ENCODE measurements around the gene RASIP1.
"Not testable (repeated sequence)": the region's sequence is repeated elsewhere in the genome, so short reads cannot be mapped to it uniquely, and the experiment has no call there.

The RASIP1 gene

DNA sequence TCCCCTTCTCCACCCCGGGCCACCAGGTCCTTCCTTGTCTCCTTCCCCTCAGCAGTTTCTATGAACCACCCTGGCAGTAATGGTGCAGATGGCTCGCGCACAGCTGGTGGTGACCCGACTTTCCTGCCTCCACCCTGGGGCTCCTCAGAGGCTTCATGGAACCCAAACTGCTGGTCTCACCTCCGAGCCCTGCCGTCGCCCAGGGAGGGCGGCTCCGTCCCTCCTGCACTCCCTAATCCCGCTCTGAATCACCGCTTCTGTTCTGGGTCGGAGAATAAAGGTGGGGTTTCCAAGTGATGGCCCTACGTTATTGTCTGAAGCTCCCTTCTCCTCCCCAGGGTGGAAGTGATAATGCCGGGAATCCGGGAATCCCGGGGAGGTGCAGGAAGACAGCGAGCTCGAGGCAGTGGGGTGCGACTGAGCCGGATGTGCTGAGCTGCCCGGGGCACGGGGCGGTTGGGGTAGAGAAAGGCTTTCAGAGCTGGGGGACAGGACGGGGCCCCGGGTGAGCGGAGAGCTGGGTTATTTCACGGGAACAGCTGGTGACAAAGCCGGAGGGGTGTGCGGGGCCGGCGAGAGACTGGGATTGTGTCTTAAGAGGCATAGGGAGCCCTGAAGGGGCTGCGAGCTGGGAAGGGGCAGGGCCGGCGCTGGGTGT lies 43.9 kb downstream of the RASIP1 start:
- 1 to 3% methylated on average over 15 to 28 of the region's 34 CpGs for WGBS, 2 experiments (ENCODE audit: insufficient coverage in 2 of 2)
- no peak overlapping the region for H3K27ac ChIP-seq (ENCODE audit: low read depth, low read length, severe bottlenecking)
- H3K4me3 ChIP-seq (ENCODE audit: extremely low read depth, insufficient read depth, low read length, poor library complexity, severe bottlenecking) = peak overlapping the region; percentile 22
- no peaks in the 10 kb centered on the region for H3K9me3 ChIP-seq (ENCODE audit: control insufficient read depth, low read length)
- no peaks in the 10 kb centered on the region for H3K36me3 ChIP-seq (ENCODE audit: control insufficient read depth, insufficient read depth, low read length)
- H3K4me1 ChIP-seq (ENCODE audit: control insufficient read depth, insufficient read depth, low read length, poor library complexity, severe bottlenecking) = peaks cover 7% of the 10 kb centered on the region

DNA sequence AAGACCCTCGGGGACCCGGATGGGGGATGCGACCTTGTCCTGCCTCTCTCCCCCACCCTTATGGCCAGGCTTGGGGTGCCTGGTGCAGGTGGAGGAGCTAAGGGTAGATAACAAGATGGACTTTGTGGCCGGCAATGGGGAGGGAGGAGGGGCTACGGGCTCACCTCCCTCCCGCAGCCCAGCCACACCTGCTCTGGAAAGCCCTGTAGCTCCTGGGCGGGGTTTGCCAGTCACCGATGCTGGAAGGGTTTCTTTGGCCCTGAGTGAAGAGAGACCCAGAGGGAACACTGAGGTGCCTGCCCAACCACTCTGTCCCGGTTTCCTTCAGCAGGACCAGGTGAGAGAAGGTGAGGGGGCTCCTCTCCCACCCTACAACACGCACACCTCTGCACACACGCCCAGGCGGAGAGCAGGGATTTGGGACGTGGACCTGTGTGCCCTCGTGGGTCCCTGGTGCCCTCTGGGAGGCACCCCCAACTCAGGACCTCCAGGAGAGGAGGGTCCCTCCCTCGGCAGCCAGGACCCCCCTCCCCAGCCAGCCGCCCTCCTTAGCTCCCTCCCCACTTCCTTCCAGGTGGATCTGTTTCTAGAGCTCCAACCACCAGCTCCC lies 44.6 kb downstream of the RASIP1 start, which contains the start of gene FUT2:
TSS of gene FUT2 (plus strand) at position 229 of the 610 bp plus-strand sequence. CDS start 6,986 bp downstream, outside the sequence.
- H3K27ac ChIP-seq (ENCODE audit: low read depth, low read length, severe bottlenecking) = no peak within 1 kb of the TSS
- WGBS, 2 experiments (ENCODE audit: insufficient coverage in 2 of 2) = 20 to 33% methylated on average over 8 to 9 of the region's 16 CpGs
- no peaks in the 10 kb centered on the region for H3K36me3 ChIP-seq (ENCODE audit: control insufficient read depth, insufficient read depth, low read length)
- peak within 1 kb of the TSS; percentile 22 for H3K4me3 ChIP-seq (ENCODE audit: extremely low read depth, insufficient read depth, low read length, poor library complexity, severe bottlenecking)
- no peaks in the 10 kb centered on the region for H3K9me3 ChIP-seq (ENCODE audit: control insufficient read depth, low read length)
- peaks cover 7% of the 10 kb centered on the region for H3K4me1 ChIP-seq (ENCODE audit: control insufficient read depth, insufficient read depth, low read length, poor library complexity, severe bottlenecking)

DNA sequence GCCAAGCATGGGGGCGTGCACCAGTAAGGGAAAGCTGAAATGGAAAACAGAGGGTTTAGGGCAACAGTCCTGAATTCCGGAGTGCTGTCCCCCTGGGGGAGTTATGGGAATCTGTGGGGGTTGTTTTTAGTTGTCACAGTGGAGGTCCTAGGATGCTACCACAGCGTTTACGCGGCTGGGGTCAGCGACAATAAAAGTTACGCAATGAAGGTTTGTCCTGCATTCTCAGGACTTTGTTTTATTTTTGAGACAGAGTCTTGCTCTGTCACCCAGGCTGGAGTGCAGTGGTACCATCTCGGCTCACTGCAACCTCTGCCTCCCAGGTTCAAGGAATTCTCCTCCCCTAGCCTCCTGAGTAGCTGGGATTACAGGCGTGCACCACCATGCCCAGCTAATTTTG lies 46.8 kb downstream of the RASIP1 start:
- H3K27ac ChIP-seq (ENCODE audit: low read depth, low read length, severe bottlenecking) = not testable (repeated sequence)
- 94 to 98% methylated on average over 7 to 8 of the region's 9 CpGs for WGBS, 2 experiments (ENCODE audit: insufficient coverage in 2 of 2)

DNA sequence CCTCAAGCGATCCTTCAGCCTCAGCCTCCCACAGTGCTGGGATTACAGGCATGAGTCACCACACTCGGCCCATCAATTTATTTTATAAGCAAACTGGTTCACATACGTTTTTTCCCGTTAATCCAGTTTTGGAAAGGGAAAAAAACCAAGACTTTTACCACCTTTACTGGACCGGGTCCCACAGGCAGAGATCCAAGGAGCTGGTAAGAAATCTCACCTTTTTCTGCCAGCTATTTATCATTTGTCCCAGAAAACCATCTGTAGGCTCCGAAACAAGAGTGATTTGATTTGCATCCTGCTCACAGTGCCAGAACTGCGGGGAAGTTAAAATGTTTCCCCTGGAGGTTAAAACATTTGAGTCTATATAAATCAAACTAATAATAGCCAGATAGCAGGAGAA lies 51.0 kb downstream of the RASIP1 start:
- no peaks in the 10 kb centered on the region for H3K4me1 ChIP-seq (ENCODE audit: control insufficient read depth, insufficient read depth, low read length, poor library complexity, severe bottlenecking)
- no peaks in the 10 kb centered on the region for H3K9me3 ChIP-seq (ENCODE audit: control insufficient read depth, low read length)
- no peaks in the 10 kb centered on the region for H3K36me3 ChIP-seq (ENCODE audit: control insufficient read depth, insufficient read depth, low read length)
- no peak overlapping the region for H3K27ac ChIP-seq (ENCODE audit: low read depth, low read length, severe bottlenecking)
- no peak overlapping the region for H3K4me3 ChIP-seq (ENCODE audit: extremely low read depth, insufficient read depth, low read length, poor library complexity, severe bottlenecking)
- WGBS, 2 experiments (ENCODE audit: insufficient coverage in 2 of 2) = 88 to 96% methylated on average over 5 to 6 of the region's 7 CpGs

More for the DNA sequence above, 46.8 kb downstream of the RASIP1 start:
- not testable (repeated sequence) for H3K4me1 ChIP-seq (ENCODE audit: control insufficient read depth, insufficient read depth, low read length, poor library complexity, severe bottlenecking); H3K36me3 ChIP-seq (ENCODE audit: control insufficient read depth, insufficient read depth, low read length); H3K9me3 ChIP-seq (ENCODE audit: control insufficient read depth, low read length); H3K4me3 ChIP-seq (ENCODE audit: extremely low read depth, insufficient read depth, low read length, poor library complexity, severe bottlenecking)

DNA sequence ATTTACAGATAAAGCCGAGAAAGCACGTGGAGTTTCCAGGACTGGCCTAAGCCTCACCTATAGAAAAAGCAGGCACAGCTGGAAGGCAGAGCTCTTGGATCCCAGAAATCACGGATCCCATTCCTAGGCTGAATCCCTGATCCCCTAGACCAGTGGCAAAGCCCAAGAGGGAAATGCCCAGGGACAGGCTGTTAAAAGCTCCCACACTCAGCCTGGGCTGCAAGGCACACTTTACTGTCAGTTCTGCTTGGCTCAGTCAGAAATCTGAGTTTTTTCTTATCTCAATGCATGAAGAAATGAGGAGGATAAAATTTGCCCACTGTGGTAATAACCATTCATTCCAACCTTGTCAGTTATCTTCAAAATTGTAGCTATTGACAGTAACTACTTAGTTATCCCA lies 52.6 kb downstream of the RASIP1 start:
- Histone ChIP-seq H3K4me3 (ENCODE audit: extremely low read depth, insufficient read depth, low read length, poor library complexity, severe bottlenecking) (no peak overlapping the region), H3K27ac (ENCODE audit: low read depth, low read length, severe bottlenecking) (no peak overlapping the region), H3K9me3 (ENCODE audit: control insufficient read depth, low read length) (no peaks in the 10 kb centered on the region), H3K36me3 (ENCODE audit: control insufficient read depth, insufficient read depth, low read length) (no peaks in the 10 kb centered on the region), H3K4me1 (ENCODE audit: control insufficient read depth, insufficient read depth, low read length, poor library complexity, severe bottlenecking) (no peaks in the 10 kb centered on the region)
- 82 to 92% methylated on average over 3 of the region's 3 CpGs for WGBS, 2 experiments (ENCODE audit: insufficient coverage in 2 of 2)

DNA sequence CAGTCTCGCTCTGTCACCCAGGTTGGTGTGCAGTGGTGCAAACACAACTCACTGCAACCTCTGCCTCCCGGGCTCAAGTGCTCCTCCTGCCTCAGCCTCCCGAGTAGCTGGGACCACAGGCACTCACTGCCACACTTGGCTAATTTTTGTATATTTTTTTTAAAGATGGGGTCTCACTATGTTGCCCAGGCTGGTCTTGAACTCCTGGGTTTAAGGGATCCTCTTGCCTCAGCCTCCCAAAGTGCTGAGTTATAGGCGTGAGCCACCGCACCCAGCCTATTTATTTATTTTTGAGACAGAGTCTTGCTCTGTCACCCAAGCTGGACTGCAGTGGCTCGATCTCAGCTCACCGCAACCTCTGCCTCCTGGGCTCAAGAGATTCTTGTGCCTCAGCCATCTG lies 53.8 kb downstream of the RASIP1 start:
- not testable (repeated sequence) for H3K4me1 ChIP-seq (ENCODE audit: control insufficient read depth, insufficient read depth, low read length, poor library complexity, severe bottlenecking); H3K9me3 ChIP-seq (ENCODE audit: control insufficient read depth, low read length); H3K27ac ChIP-seq (ENCODE audit: low read depth, low read length, severe bottlenecking); H3K4me3 ChIP-seq (ENCODE audit: extremely low read depth, insufficient read depth, low read length, poor library complexity, severe bottlenecking); H3K36me3 ChIP-seq (ENCODE audit: control insufficient read depth, insufficient read depth, low read length)
- 94 to 98% methylated on average over 4 to 7 of the region's 7 CpGs for WGBS, 2 experiments (ENCODE audit: insufficient coverage in 2 of 2)

DNA sequence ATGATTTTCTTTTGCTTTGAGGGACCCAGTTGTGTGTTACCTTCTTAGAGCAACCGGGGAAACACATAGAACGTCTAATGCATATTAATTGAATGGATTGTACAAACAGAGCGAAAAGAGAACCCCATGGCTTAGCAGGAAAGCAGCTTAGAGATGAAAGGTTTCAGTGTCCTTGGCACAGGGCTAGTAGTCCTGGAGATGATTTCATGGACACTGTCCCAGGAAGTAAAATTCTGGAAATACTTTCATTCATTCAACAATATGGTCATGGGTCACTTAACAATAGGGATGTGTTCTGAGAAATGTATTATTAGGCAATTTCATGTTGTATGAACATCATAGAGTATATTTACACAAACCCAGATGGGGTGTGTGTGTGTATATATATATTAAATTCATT lies 54.3 kb downstream of the RASIP1 start:
- Histone ChIP-seq H3K9me3 (ENCODE audit: control insufficient read depth, low read length) (no peaks in the 10 kb centered on the region), H3K4me3 (ENCODE audit: extremely low read depth, insufficient read depth, low read length, poor library complexity, severe bottlenecking) (no peak overlapping the region), H3K36me3 (ENCODE audit: control insufficient read depth, insufficient read depth, low read length) (no peaks in the 10 kb centered on the region), H3K4me1 (ENCODE audit: control insufficient read depth, insufficient read depth, low read length, poor library complexity, severe bottlenecking) (no peaks in the 10 kb centered on the region), H3K27ac (ENCODE audit: low read depth, low read length, severe bottlenecking) (no peak overlapping the region)
- WGBS, 2 experiments (ENCODE audit: insufficient coverage in 2 of 2) = 68 to 83% methylated on average over 3 of the region's 3 CpGs

DNA sequence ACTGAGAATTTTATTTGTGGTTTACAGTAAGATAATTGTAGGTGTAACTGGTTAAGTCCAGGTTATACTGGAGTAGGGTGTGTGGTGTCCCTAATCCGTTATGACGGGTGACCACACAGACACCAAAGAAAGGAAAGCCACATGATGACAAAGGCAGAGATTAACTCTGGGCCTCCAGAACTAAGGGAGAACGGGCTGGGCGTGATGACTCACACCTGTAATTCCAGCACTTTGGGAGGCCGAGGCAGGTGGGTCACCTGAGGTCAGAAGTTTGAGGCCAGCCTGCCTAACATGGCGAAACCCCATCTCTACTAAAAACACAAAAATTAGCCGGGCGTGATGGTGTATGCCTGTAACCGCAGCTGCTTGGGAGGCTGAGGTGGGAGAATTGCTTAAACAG lies 54.8 kb downstream of the RASIP1 start:
- Histone ChIP-seq H3K4me3 (ENCODE audit: extremely low read depth, insufficient read depth, low read length, poor library complexity, severe bottlenecking) (no peak overlapping the region), H3K27ac (ENCODE audit: low read depth, low read length, severe bottlenecking) (no peak overlapping the region), H3K9me3 (ENCODE audit: control insufficient read depth, low read length) (no peaks in the 10 kb centered on the region), H3K4me1 (ENCODE audit: control insufficient read depth, insufficient read depth, low read length, poor library complexity, severe bottlenecking) (no peaks in the 10 kb centered on the region), H3K36me3 (ENCODE audit: control insufficient read depth, insufficient read depth, low read length) (no peaks in the 10 kb centered on the region)
- 91 to 92% methylated on average over 5 to 8 of the region's 9 CpGs for WGBS, 2 experiments (ENCODE audit: insufficient coverage in 2 of 2)

DNA sequence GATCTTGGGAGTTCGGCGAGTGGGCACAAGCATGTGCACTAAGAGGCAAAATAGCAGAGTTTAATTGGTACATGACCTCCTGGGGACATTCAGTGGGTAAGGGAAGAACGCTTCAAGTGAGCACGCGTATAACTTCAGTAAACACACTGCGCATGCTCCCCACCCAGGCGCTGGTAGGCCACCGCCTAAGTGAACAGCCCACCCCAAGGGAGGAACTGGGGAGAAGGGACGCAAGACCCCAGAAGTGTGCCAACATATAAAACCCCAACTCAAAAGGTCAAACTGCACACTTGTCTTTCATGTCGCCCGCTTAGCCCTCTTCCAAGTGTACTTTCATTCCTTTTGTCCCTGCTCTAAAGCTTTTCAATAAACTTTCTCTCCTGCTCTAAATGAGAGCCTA lies 57.1 kb downstream of the RASIP1 start:
- 91 to 100% methylated on average over 8 to 10 of the region's 11 CpGs for WGBS, 2 experiments (ENCODE audit: insufficient coverage in 2 of 2)
- Histone ChIP-seq H3K4me1 (ENCODE audit: control insufficient read depth, insufficient read depth, low read length, poor library complexity, severe bottlenecking) (no peaks in the 10 kb centered on the region), H3K36me3 (ENCODE audit: control insufficient read depth, insufficient read depth, low read length) (no peaks in the 10 kb centered on the region), H3K9me3 (ENCODE audit: control insufficient read depth, low read length) (no peaks in the 10 kb centered on the region), H3K27ac (ENCODE audit: low read depth, low read length, severe bottlenecking) (no peak overlapping the region), H3K4me3 (ENCODE audit: extremely low read depth, insufficient read depth, low read length, poor library complexity, severe bottlenecking) (no peak overlapping the region)

DNA sequence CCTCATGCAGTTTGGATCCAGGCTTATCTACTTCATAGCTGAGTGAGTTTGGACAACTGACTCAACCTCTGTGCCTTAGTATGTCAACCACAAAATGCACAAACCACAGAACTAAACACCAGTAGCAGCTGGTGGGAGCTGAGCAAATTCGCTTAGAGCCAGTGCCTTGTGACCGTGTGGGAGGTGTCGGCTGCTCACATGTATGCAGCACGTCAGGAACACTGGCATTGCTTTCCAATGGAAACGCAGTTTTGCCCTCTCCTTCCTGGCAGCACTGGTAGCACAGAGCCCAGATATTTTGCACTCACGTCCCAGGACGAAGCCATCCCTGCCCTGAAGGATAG lies 59.3 kb downstream of the RASIP1 start:
- H3K36me3 ChIP-seq (ENCODE audit: control insufficient read depth, insufficient read depth, low read length) = no peaks in the 10 kb centered on the region
- H3K27ac ChIP-seq (ENCODE audit: low read depth, low read length, severe bottlenecking) = no peak overlapping the region
- no peaks in the 10 kb centered on the region for H3K9me3 ChIP-seq (ENCODE audit: control insufficient read depth, low read length)
- H3K4me1 ChIP-seq (ENCODE audit: control insufficient read depth, insufficient read depth, low read length, poor library complexity, severe bottlenecking) = no peaks in the 10 kb centered on the region
- 80 to 95% methylated on average over 7 of the region's 7 CpGs for WGBS, 2 experiments (ENCODE audit: insufficient coverage in 2 of 2)
- H3K4me3 ChIP-seq (ENCODE audit: extremely low read depth, insufficient read depth, low read length, poor library complexity, severe bottlenecking) = no peak overlapping the region

DNA sequence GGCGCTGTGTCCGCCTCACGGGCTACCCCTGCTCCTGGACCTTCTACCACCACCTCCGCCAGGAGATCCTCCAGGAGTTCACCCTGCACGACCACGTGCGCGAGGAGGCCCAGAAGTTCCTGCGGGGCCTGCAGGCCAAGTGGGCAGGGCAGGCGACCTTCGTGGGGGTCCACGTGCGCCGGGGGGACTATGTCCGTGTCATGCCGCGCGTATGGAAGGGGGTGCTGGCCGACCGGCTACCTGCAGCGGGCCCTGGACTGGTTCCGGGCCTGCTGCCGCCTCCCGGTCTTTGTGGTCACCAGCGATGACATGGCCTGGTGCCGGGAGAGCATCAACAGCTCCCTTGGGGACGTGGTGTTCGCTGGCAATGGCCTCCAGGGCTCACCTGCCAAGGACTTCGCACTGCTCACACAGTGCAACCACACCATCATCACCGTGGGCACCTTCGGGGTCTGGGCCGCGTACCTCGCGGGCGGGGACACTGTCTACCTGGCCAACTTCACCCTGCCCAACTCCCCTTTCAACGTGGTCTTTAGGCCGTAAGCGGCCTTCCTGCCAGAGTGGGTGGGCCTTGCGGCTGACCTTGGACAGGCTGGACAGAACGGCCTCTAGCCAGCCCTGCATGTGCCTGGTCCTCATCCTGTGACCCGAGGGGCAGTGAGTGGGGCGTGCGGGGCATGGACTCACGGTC lies 59.8 kb downstream of the RASIP1 start:
- H3K4me3 ChIP-seq (ENCODE audit: extremely low read depth, insufficient read depth, low read length, poor library complexity, severe bottlenecking) = no peak overlapping the region
- H3K27ac ChIP-seq (ENCODE audit: low read depth, low read length, severe bottlenecking) = no peak overlapping the region
- H3K4me1 ChIP-seq (ENCODE audit: control insufficient read depth, insufficient read depth, low read length, poor library complexity, severe bottlenecking) = no peaks in the 10 kb centered on the region
- 95 to 96% methylated on average over 38 to 45 of the region's 45 CpGs for WGBS, 2 experiments (ENCODE audit: insufficient coverage in 2 of 2)
- no peaks in the 10 kb centered on the region for H3K9me3 ChIP-seq (ENCODE audit: control insufficient read depth, low read length)
- H3K36me3 ChIP-seq (ENCODE audit: control insufficient read depth, insufficient read depth, low read length) = no peaks in the 10 kb centered on the region
